Panc1 (cell line): Measurements from ENCODE around the gene TOLLIP. TPM values are rescaled to one million over a fixed set of nuclear protein-coding genes. Genes with fewer than 3 reads are reported as not detected.

Experiments
- ATAC-seq: fragments of 200-7000 bp; cut with Tn5 transposase; 2 replicates; pipeline ENCODE4 v1.9.1; 2020; ENCODE audit warnings: mild to moderate bottlenecking, moderate library complexity
- BruUV-seq: library from RNA; stranded (reverse); fragments of 400-500 nt; replicated peaks from 2 replicates; lab custom pipeline; 2021; lab: Mats Ljungman, UMichigan
- CTCF ChIA-PET: fragments of 300-600 bp; sonication (Branson Sonifier 250); formaldehyde crosslinking; loops from one replicate; lab custom pipeline; 2022; ENCODE audit warnings: antibody characterized with exemption; lab: Charles Lee
- POLR2A ChIA-PET: fragments of 300-600 bp; sonication (Branson Sonifier 250); formaldehyde crosslinking; loops from one replicate; lab custom pipeline; 2022; ENCODE audit warnings: antibody characterized with exemption; lab: Charles Lee
- DNase-seq: peaks from one replicate; pipeline ENCODE4 v3.0.0-alpha.2; 2010; ENCODE audit warnings: low read depth, low spot score
- H3K27ac ChIP-seq: 2 replicates; pipeline ENCODE4 v1.5.1; 2011; ENCODE audit warnings: mild to moderate bottlenecking, low read length, inconsistent platforms
- H3K27me3 ChIP-seq: fragments of 200-500 bp; sonication (Bioruptor generic); 2 replicates; pipeline ENCODE4 v1.6.0; 2014; ENCODE audit warnings: low read length, inconsistent platforms; ENCODE audit not compliant: control insufficient read depth, insufficient read depth
- H3K36me3 ChIP-seq: fragments of 200-500 bp; sonication (Bioruptor generic); 2 replicates; pipeline ENCODE4 v1.5.1; 2014; ENCODE audit warnings: inconsistent platforms, mild to moderate bottlenecking, low read length, moderate library complexity; ENCODE audit not compliant: control insufficient read depth, insufficient read depth
- H3K4me1 ChIP-seq: 2 replicates; pipeline ENCODE4 v1.5.1; 2011; ENCODE audit warnings: inconsistent platforms, mild to moderate bottlenecking, low read length, moderate library complexity; ENCODE audit not compliant: control insufficient read depth, insufficient read depth
- H3K4me3 ChIP-seq, 2 experiments: 2 replicates each; pipeline ENCODE4 v1.5.1; 2011 to 2012; ENCODE audit warnings: low read depth in 2 of 2, low read length in 2 of 2, mild to moderate bottlenecking in 2 of 2, inconsistent platforms in 1 of 2, moderate library complexity in 1 of 2
- H3K9me3 ChIP-seq: fragments of 200-500 bp; sonication (Bioruptor generic); 2 replicates; pipeline ENCODE4 v1.5.1; 2014; ENCODE audit warnings: low read depth, mild to moderate bottlenecking, inconsistent platforms, low read length, moderate library complexity; ENCODE audit not compliant: control insufficient read depth, insufficient read depth
- CTCF ChIP-seq: fragments of 450-650 bp; IDR thresholded peaks from 2 replicates; pipeline ENCODE4 v1.5.1; 2017; ENCODE audit warnings: mild to moderate bottlenecking
- POLR2AphosphoS5 ChIP-seq: IDR thresholded peaks from 2 replicates; pipeline ENCODE4 v1.6.1; 2012; ENCODE audit warnings: mild to moderate bottlenecking, low read depth, low read length, moderate library complexity
- REST ChIP-seq, 2 experiments: IDR thresholded peaks; 2 replicates each; pipeline ENCODE4 v1.6.1; 2011 to 2012; ENCODE audit warnings: low read depth in 2 of 2, control low read depth in 1 of 2, low read length in 1 of 2, mild to moderate bottlenecking in 1 of 2, moderate library complexity in 1 of 2; ENCODE audit not compliant: insufficient read depth in 1 of 2
- SIN3A ChIP-seq: IDR thresholded peaks from 2 replicates; pipeline ENCODE4 v1.6.1; 2012; ENCODE audit warnings: low read depth, mild to moderate bottlenecking, low read length, moderate library complexity, borderline replicate concordance; ENCODE audit not compliant: insufficient read depth
- TCF7L2 ChIP-seq: IDR thresholded peaks from 2 replicates; pipeline ENCODE4 v1.6.1; 2011; ENCODE audit warnings: mild to moderate bottlenecking, low read depth, low read length, inconsistent platforms
- in situ Hi-C: cut with HindIII; loops from 2 replicates; pipeline ENCODE4 v1.10.0; 2016; ENCODE audit warnings: low sequenced_read_pairs, low pct_unique_long_range_greater_than_20kb
- intact Hi-C: fragments of 100-400 bp; cut with micrococcal nuclease; formaldehyde crosslinking; loops from one replicate; pipeline ENCODE4 v1.10.0; 2022; ENCODE audit not compliant: unreplicated experiment
- total RNA-seq: library from RNA; stranded (reverse); gene quantifications from one replicate; pipeline ENCODE4 v1.2.1, GENCODE V29; 2021; ENCODE audit not compliant: unreplicated experiment

Gene TOLLIP
- total RNA-seq, 1 experiment from 2014 or later: 141 TPM

- no peak for DNase-seq
- ChIA-PET POLR2A (no interaction called here), CTCF (interaction anchor here (0.7 to 1.7 kb wide), 5 partner anchors 12 to 381 kb away, joined by 3 to 6 read pairs (median 3); no protein-coding TSS in a partner anchor)
- ATAC-seq: peak; percentile 4
- peaks cover 30% of the 10 kb centered on the region for H3K4me1 ChIP-seq
- TF ChIP-seq TCF7L2 (no peak), CTCF (no peak), REST (IDR thresholded peaks at IDR 0.05; ENCODE audit: insufficient read depth in 1 of 2, low read depth in 2 of 2, low read length in 1 of 2) (no peak), POLR2AphosphoS5 (no peak), SIN3A (no peak)
- H3K36me3 ChIP-seq: no peaks in the 10 kb centered on the region
- in situ Hi-C loops (no loop called here), intact Hi-C loops (loop anchor here (10.0 kb wide), 1 partner anchor 112 kb away; no protein-coding TSS in a partner anchor)
- no TSS peak for BruUV-seq
- H3K27me3 ChIP-seq: no peaks in the 10 kb centered on the region
- no peak overlapping the region for H3K4me3 ChIP-seq
- no peak overlapping the region for H3K27ac ChIP-seq
- H3K9me3 ChIP-seq: no peaks in the 10 kb centered on the region
These were observed 83.0 kb downstream of the TOLLIP start for GRCh38 chr11:1226226-1226985.

GRCh38 chr11:1225386-1226225, 83.8 kb downstream of the TOLLIP start:
- H3K4me1 ChIP-seq: peaks cover 30% of the 10 kb centered on the region
- H3K4me3 ChIP-seq: no peak overlapping the region
- ChIA-PET CTCF (interaction anchor here (0.6 to 1.7 kb wide), 3 partner anchors 23 to 97 kb away, joined by 3 read pairs; no protein-coding TSS in a partner anchor), POLR2A (no interaction called here)
- in situ Hi-C loops: no loop called here
- H3K36me3 ChIP-seq: no peaks in the 10 kb centered on the region
- intact Hi-C loops: loop anchor here (10.0 kb wide), 1 partner anchor 111 kb away; no protein-coding TSS in a partner anchor
- ATAC-seq (no peak), DNase-seq (no peak)
- no peaks in the 10 kb centered on the region for H3K9me3 ChIP-seq
- BruUV-seq: no TSS peak
- no peaks in the 10 kb centered on the region for H3K27me3 ChIP-seq
- no peak overlapping the region for H3K27ac ChIP-seq
- TF ChIP-seq TCF7L2: no peak
- no peak for TF ChIP-seq CTCF
- TF ChIP-seq SIN3A: no peak
- TF ChIP-seq POLR2AphosphoS5: no peak
- TF ChIP-seq REST (IDR thresholded peaks at IDR 0.05; ENCODE audit: insufficient read depth in 1 of 2, low read depth in 2 of 2, low read length in 1 of 2): no peak
